H1 (cell line): ENCODE measurements around the gene ZNF521. TPM values are rescaled to one million over a fixed set of nuclear protein-coding genes. Genes with fewer than 3 reads are reported as not detected.

Experiments
- CTCF ChIA-PET: fragments of 300-600 bp; sonication (Branson Sonifier 250); formaldehyde crosslinking; loops from one replicate; lab custom pipeline; 2021; ENCODE audit not compliant: partially characterized antibody; lab: Charles Lee
- POLR2A ChIA-PET: fragments of 300-600 bp; sonication (Branson Sonifier 250); formaldehyde crosslinking; loops from one replicate; lab custom pipeline; 2021; ENCODE audit warnings: inconsistent platforms; ENCODE audit not compliant: partially characterized antibody; lab: Charles Lee
- DNase-seq, 2 experiments: peaks; one replicate each; pipeline versions ENCODE4 v3.0.0 to v3.0.0-alpha.2; 2010 to 2022; ENCODE audit warnings: low spot score in 2 of 2, low read depth in 1 of 2, mixed read lengths in 1 of 2
- FAIRE-seq: peaks from 2 replicates; lab custom pipeline; 2011; peaks lifted over from hg19 to GRCh38; lab: Jason Lieb, UNC
- H2AFZ ChIP-seq: 2 replicates; pipeline ENCODE4 v1.8.1; 2012; ENCODE audit warnings: low read length, inconsistent platforms
- H2AK5ac ChIP-seq: 2 replicates; pipeline ENCODE4 v1.6.1; 2013; ENCODE audit warnings: low read depth, low read length
- H2BK120ac ChIP-seq: replicated peaks from 2 replicates; pipeline ENCODE3; 2013; ENCODE audit warnings: low read depth, low read length, inconsistent platforms
- H2BK12ac ChIP-seq: 2 replicates; pipeline ENCODE4 v1.6.1; 2013; ENCODE audit warnings: low read depth, low read length
- H2BK15ac ChIP-seq: 2 replicates; pipeline ENCODE4 v1.6.1; 2013; ENCODE audit warnings: low read length
- H2BK20ac ChIP-seq: 2 replicates; pipeline ENCODE4 v1.6.1; 2013; ENCODE audit warnings: low read length
- H2BK5ac ChIP-seq: 2 replicates; pipeline ENCODE4 v1.6.1; 2013; ENCODE audit warnings: low read depth, low read length
- H3K14ac ChIP-seq: 2 replicates; pipeline ENCODE4 v1.6.1; 2013; ENCODE audit warnings: inconsistent platforms; ENCODE audit not compliant: insufficient read length
- H3K18ac ChIP-seq: 2 replicates; pipeline ENCODE4 v1.6.1; 2013; ENCODE audit warnings: low read length; ENCODE audit errors: extremely low read depth
- H3K23ac ChIP-seq: 2 replicates; pipeline ENCODE4 v1.6.1; 2013; ENCODE audit warnings: inconsistent platforms; ENCODE audit not compliant: insufficient read length
- H3K23me2 ChIP-seq: 2 replicates; pipeline ENCODE4 v1.6.1; 2013; ENCODE audit warnings: low read depth, low read length
- H3K27ac ChIP-seq: 2 replicates; pipeline ENCODE4 v1.6.1; 2011; ENCODE audit warnings: low read depth, low read length, inconsistent platforms
- H3K27me3 ChIP-seq, 4 experiments: replicated peaks in 1 of 4; 1 replicate in 1 of 4; 2 replicates in 3 of 4; pipeline versions ENCODE4 v1.6.1 to v1.8.1; 2011 to 2013; ENCODE audit warnings: low read length in 3 of 4, mild to moderate bottlenecking in 3 of 4, inconsistent platforms in 2 of 4, mixed read lengths in 2 of 4, moderate library complexity in 1 of 4; ENCODE audit not compliant: control insufficient read depth in 3 of 4, insufficient read depth in 3 of 4; ENCODE audit errors: extremely low read depth in 1 of 4
- H3K36me3 ChIP-seq, 4 experiments: 2 replicates each; pipeline versions ENCODE4 v1.6.1 to v1.8.1; 2011 to 2013; ENCODE audit warnings: mild to moderate bottlenecking in 4 of 4, low read length in 3 of 4, moderate library complexity in 2 of 4, control low read depth in 1 of 4, inconsistent platforms in 1 of 4; ENCODE audit not compliant: insufficient read depth in 4 of 4, control insufficient read depth in 2 of 4
- H3K4ac ChIP-seq: replicated peaks from 2 replicates; pipeline ENCODE3; 2013; ENCODE audit warnings: low read length, low read depth, mixed read lengths, inconsistent platforms; ENCODE audit not compliant: insufficient read length
- H3K4me1 ChIP-seq, 4 experiments: replicated peaks in 1 of 4; 1 replicate in 1 of 4; 2 replicates in 3 of 4; pipeline versions ENCODE4 v1.6.1 to v1.8.1; 2011 to 2013; ENCODE audit warnings: low read length in 3 of 4, inconsistent platforms in 2 of 4, mixed read lengths in 1 of 4; ENCODE audit not compliant: insufficient read depth in 4 of 4, control insufficient read depth in 3 of 4
- H3K4me2 ChIP-seq, 2 experiments: 2 replicates each; pipeline versions ENCODE4 v1.6.1 to v1.8.1; 2011 to 2013; ENCODE audit warnings: low read depth in 2 of 2, low read length in 2 of 2, control low read depth in 1 of 2, inconsistent platforms in 1 of 2, mild to moderate bottlenecking in 1 of 2; ENCODE audit not compliant: insufficient read depth in 1 of 2
- H3K4me3 ChIP-seq, 4 experiments: fragments of 200-600, 300-600 bp in 1 of 4; sonication (generic), shearing (Covaris generic), sonication (Bioruptor Twin) in 1 of 4; 2 replicates each; pipeline versions ENCODE4 v1.5.1 to v1.8.1; 2011 to 2016; ENCODE audit warnings: low read length in 4 of 4, low read depth in 3 of 4, control low read depth in 2 of 4, inconsistent platforms in 2 of 4, mild to moderate bottlenecking in 2 of 4, mixed read lengths in 1 of 4, moderate library complexity in 1 of 4; ENCODE audit not compliant: insufficient read depth in 2 of 4; ENCODE audit errors: extremely low read depth in 1 of 4
- H3K56ac ChIP-seq: replicated peaks from 2 replicates; pipeline ENCODE3; 2013; ENCODE audit warnings: low read depth, mild to moderate bottlenecking, mixed read lengths, low read length, inconsistent platforms; ENCODE audit not compliant: insufficient read length
- H3K79me1 ChIP-seq: 2 replicates; pipeline ENCODE4 v1.6.1; 2013; ENCODE audit warnings: low read depth, low read length, control low read depth
- H3K79me2 ChIP-seq, 2 experiments: 2 replicates each; pipeline versions ENCODE4 v1.6.1 to v1.8.1; 2012 to 2013; ENCODE audit warnings: low read length in 2 of 2, mild to moderate bottlenecking in 2 of 2, inconsistent platforms in 1 of 2; ENCODE audit not compliant: insufficient read depth in 2 of 2, control insufficient read depth in 1 of 2
- H3K9ac ChIP-seq, 4 experiments: replicated peaks in 1 of 4; 1 replicate in 1 of 4; 2 replicates in 3 of 4; pipeline versions ENCODE4 v1.6.1 to v1.8.1; 2011 to 2013; ENCODE audit warnings: low read depth in 3 of 4, low read length in 3 of 4, control low read depth in 2 of 4, mild to moderate bottlenecking in 2 of 4, moderate library complexity in 2 of 4, inconsistent platforms in 1 of 4; ENCODE audit errors: extremely low read depth in 1 of 4
- H3K9me3 ChIP-seq, 2 experiments: 2 replicates each; pipeline versions ENCODE4 v1.6.1 to v1.8.1; 2012 to 2013; ENCODE audit warnings: mild to moderate bottlenecking in 2 of 2, moderate library complexity in 2 of 2, control low read depth in 1 of 2, inconsistent platforms in 1 of 2, low read depth in 1 of 2, low read length in 1 of 2, mixed read lengths in 1 of 2; ENCODE audit not compliant: insufficient read depth in 2 of 2
- H4K20me1 ChIP-seq, 2 experiments: replicated peaks in 1 of 2; 2 replicates each; pipeline versions ENCODE3 to v1.8.1; 2011 to 2013; ENCODE audit warnings: inconsistent platforms in 2 of 2, low read length in 2 of 2, mild to moderate bottlenecking in 1 of 2; ENCODE audit not compliant: insufficient read depth in 2 of 2, control insufficient read depth in 1 of 2
- H4K5ac ChIP-seq: 2 replicates; pipeline ENCODE4 v1.6.1; 2013; ENCODE audit warnings: low read length, low read depth, mixed read lengths, inconsistent platforms; ENCODE audit not compliant: insufficient read length
- H4K8ac ChIP-seq: 2 replicates; pipeline ENCODE4 v1.8.0; 2013; ENCODE audit warnings: mild to moderate bottlenecking, moderate library complexity, low read length, inconsistent platforms; ENCODE audit not compliant: insufficient read depth; ENCODE audit errors: extremely low read depth
- H4K91ac ChIP-seq: replicated peaks from 2 replicates; pipeline ENCODE3; 2013; ENCODE audit warnings: low read length, mixed read lengths, inconsistent platforms; ENCODE audit not compliant: insufficient read length
- SRF ChIP-seq: IDR thresholded peaks from 2 replicates; pipeline ENCODE4 v1.6.1; 2011; ENCODE audit warnings: mild to moderate bottlenecking, low read depth, low read length, moderate library complexity
- polyA plus RNA-seq, 7 experiments: library from polyadenylated mRNA; depleted of rRNA in 3 of 7; stranded (reverse) in 5 of 7; unstranded in 2 of 7; fragments of >200 nt in 5 of 7; fragments of 200-250 nt in 2 of 7; gene quantifications; 1 replicate in 5 of 7; 2 replicates in 1 of 7; 4 replicates in 1 of 7; pipeline versions ENCODE4 v1.2.1 to v1.2.3, GENCODE V29; 2011 to 2013; ENCODE audit warnings: missing spikeins in 2 of 7, mixed read lengths in 2 of 7
- total RNA-seq: library from RNA; stranded (reverse); fragmentation: NEBNext Ultra II Directional; extraction: Animal tissue kit (Norgen Biotek cat#: 25700); gene quantifications from 2 replicates; pipeline ENCODE4 v1.2.1, GENCODE V29; 2021

Gene ZNF521
- total and polyA plus RNA-seq, 2 of the 8 experiments (the other 6 are each of a cell fraction or from before 2014, with no cell fraction given), result 9.5 to 15.8 TPM

DNA sequence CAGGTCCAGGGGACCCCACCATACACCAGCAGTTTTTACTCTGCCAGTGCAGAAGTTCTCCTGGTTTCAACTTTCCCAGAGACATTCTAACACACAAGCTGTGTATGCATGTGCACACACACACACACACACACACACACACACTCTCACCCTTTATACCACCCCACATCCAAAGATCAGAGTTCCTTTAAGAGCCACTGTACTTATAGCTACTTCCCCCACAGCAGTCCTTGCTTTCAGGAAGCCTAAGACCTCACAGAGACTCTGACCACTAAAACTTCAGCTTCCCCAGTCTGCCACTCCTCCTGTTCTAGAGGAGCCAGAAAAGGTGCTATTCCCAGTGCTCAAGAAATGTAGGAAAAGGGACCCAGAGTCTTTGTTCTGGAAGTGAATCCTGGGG lies 107.8 kb downstream of the ZNF521 start:
- Histone ChIP-seq H3K4ac (no peak overlapping the region), H2AFZ (no peak overlapping the region), H2BK20ac (no peak overlapping the region), H3K18ac (no peak overlapping the region), H3K9ac (no peak overlapping the region), H2BK12ac (no peak overlapping the region), H3K36me3 (no peaks in the 10 kb centered on the region), H4K5ac (no peak overlapping the region), H3K14ac (no peak overlapping the region), H3K4me3 (no peak overlapping the region), H2BK120ac (no peak overlapping the region), H4K20me1 (peaks cover 0 to 4% of the 10 kb centered on the region in 2 experiments), H2AK5ac (no peak overlapping the region), H2BK5ac (no peak overlapping the region), H3K27ac (no peak overlapping the region; the same call in 1 of the 2 replicates), H3K4me1 (peaks cover 0 to 7% (median 0%) of the 10 kb centered on the region in 4 experiments; a peak in 1 of 7 replicates), H3K23me2 (no peaks in the 10 kb centered on the region), H3K79me1 (no peaks in the 10 kb centered on the region), H3K9me3 (no peaks in the 10 kb centered on the region), H2BK15ac (no peak overlapping the region), H3K4me2 (no peak overlapping the region), H3K23ac (no peak overlapping the region), H3K27me3 (no peaks in the 10 kb centered on the region), H3K79me2 (no peaks in the 10 kb centered on the region), H3K56ac (no peak overlapping the region), H4K8ac (no peak overlapping the region), H4K91ac (no peak overlapping the region)
- ChIA-PET POLR2A (interaction anchor here (1.6 kb wide), 1 partner anchor 15 kb away, joined by 5 read pairs; no protein-coding TSS in a partner anchor), CTCF (interaction anchor here (0.8 to 0.9 kb wide), 2 partner anchors 15 to 102 kb away, joined by 3 read pairs; no protein-coding TSS in a partner anchor)
- FAIRE-seq (no peak), DNase-seq (no peak)
- TF ChIP-seq SRF, result no peak
